Large intestine (tissue), 3 donors: ENCODE results near the gene SLC36A4. TPM values are rescaled to one million over a fixed set of nuclear protein-coding genes. Genes with fewer than 3 reads are reported as not detected.

ENCODE experiments used
- DNase-seq, 2 donors: peaks; one replicate each; pipeline versions ENCODE4 v3.0.0 to v3.0.0-alpha.2; 2013
- H3K27ac ChIP-seq: one replicate; pipeline ENCODE4 v1.5.1; 2013; ENCODE audit warnings: low read length
- H3K27me3 ChIP-seq: 2 replicates; pipeline ENCODE4 v1.6.1; 2013; ENCODE audit warnings: low read length; ENCODE audit not compliant: control insufficient read depth, insufficient read depth
- H3K36me3 ChIP-seq: 2 replicates; pipeline ENCODE4 v1.6.1; 2013; ENCODE audit warnings: low read length; ENCODE audit not compliant: control insufficient read depth, insufficient read depth
- H3K4me1 ChIP-seq: one replicate; pipeline ENCODE4 v1.6.1; 2013; ENCODE audit warnings: low read length; ENCODE audit not compliant: control insufficient read depth, insufficient read depth
- H3K4me3 ChIP-seq: one replicate; pipeline ENCODE4 v1.5.1; 2013; ENCODE audit warnings: low read length
- H3K9me3 ChIP-seq: one replicate; pipeline ENCODE4 v1.6.1; 2013; ENCODE audit warnings: mild to moderate bottlenecking, low read depth, low read length, moderate library complexity; ENCODE audit not compliant: control insufficient read depth
- WGBS: methylation state at CpG from one replicate; pipeline ENCODE4 v1.1.5; 2013; ENCODE audit warnings: low lambda C conversion rate; ENCODE audit not compliant: insufficient coverage; 5-methylcytosine and 5-hydroxymethylcytosine counted together
- polyA plus RNA-seq: library from polyadenylated mRNA; unstranded; fragments of 120-200 nt; gene quantifications from one replicate; pipeline ENCODE4 v1.2.1, GENCODE V29; 2013

The SLC36A4 gene
- polyA plus RNA-seq, 1 donor = 5.8 TPM

- no peak overlapping the region for H3K4me3 ChIP-seq
Observed at GRCh38 chr11:93166194-93166593, 31.6 kb downstream of the SLC36A4 start.

DNA sequence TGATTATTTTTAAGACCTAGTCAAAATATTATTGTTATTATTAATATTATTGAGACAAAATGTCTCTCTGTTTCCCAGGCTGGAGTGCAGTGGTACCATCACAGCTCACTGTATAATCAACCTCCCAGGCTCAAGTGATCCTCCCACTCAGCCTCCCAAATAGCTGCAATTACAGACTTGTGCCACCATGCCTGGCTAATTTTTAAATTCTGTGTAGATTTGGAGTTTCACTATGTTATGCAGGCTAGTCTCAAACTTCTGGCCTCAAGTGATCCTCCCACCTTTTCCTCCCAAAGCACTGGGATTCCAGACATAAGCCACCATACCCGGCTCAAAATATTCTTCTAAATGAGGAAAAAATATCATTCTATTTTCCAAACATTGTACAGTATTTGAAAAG lies 37.0 kb downstream of the SLC36A4 start:
- DNase-seq = no peak
- no peaks in the 10 kb centered on the region for H3K27me3 ChIP-seq

More at GRCh38 chr11:93166194-93166593, 31.6 kb downstream of the SLC36A4 start:
- H3K36me3 ChIP-seq = peaks cover 5% of the 10 kb centered on the region
- no peaks in the 10 kb centered on the region for H3K9me3 ChIP-seq
- H3K4me1 ChIP-seq = no peaks in the 10 kb centered on the region
- no peak for DNase-seq
- no peaks in the 10 kb centered on the region for H3K27me3 ChIP-seq
- H3K27ac ChIP-seq = no peak overlapping the region

GRCh38 chr11:93160156-93160555 lies 37.6 kb downstream of the SLC36A4 start:
- no peaks in the 10 kb centered on the region for H3K9me3 ChIP-seq
- no peaks in the 10 kb centered on the region for H3K4me1 ChIP-seq
- H3K27ac ChIP-seq = no peak overlapping the region
- H3K36me3 ChIP-seq = peaks cover 5% of the 10 kb centered on the region
- H3K27me3 ChIP-seq = no peaks in the 10 kb centered on the region
- no peak for DNase-seq
- no peak overlapping the region for H3K4me3 ChIP-seq

More for the DNA sequence above, 37.0 kb downstream of the SLC36A4 start:
- H3K4me3 ChIP-seq = no peak overlapping the region
- H3K36me3 ChIP-seq = peaks cover 5% of the 10 kb centered on the region
- no peaks in the 10 kb centered on the region for H3K4me1 ChIP-seq
- WGBS = 100% methylated on average over 1 of the region's 1 CpG
- H3K27ac ChIP-seq = no peak overlapping the region
- no peaks in the 10 kb centered on the region for H3K9me3 ChIP-seq

DNA sequence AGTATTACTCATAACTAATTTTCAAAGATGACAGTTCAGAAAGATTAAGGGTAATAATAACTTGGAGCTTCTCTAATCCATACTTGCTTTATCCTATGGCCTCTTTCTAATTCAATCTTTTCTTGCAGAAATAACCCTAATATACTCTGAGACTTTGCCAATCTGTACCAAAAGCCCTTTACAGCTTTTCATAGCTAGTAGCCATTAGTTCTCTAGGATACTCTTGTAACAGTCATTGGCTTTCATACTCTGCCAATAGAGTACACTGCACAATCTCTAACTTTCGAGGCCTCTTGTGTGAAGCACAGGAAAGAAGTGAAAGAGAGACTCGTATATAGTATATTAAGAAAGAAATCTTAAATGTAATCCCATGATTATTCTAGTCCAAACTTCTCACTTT lies 38.1 kb downstream of the SLC36A4 start:
- WGBS = no CpG with 5 or more reads among the region's 2 CpGs
- DNase-seq = no peak
- Histone ChIP-seq H3K36me3 (peaks cover 5% of the 10 kb centered on the region), H3K4me3 (no peak overlapping the region), H3K27me3 (no peaks in the 10 kb centered on the region), H3K4me1 (no peaks in the 10 kb centered on the region), H3K27ac (no peak overlapping the region), H3K9me3 (no peaks in the 10 kb centered on the region)

- DNase-seq = no peak
- Histone ChIP-seq H3K27me3 (no peaks in the 10 kb centered on the region), H3K4me3 (no peak overlapping the region), H3K9me3 (no peaks in the 10 kb centered on the region), H3K36me3 (no peaks in the 10 kb centered on the region), H3K27ac (no peak overlapping the region), H3K4me1 (no peaks in the 10 kb centered on the region)
- WGBS = no CpG with 5 or more reads among the region's 3 CpGs
Observed at GRCh38 chr11:93155738-93156137, 42.1 kb downstream of the SLC36A4 start.

DNA sequence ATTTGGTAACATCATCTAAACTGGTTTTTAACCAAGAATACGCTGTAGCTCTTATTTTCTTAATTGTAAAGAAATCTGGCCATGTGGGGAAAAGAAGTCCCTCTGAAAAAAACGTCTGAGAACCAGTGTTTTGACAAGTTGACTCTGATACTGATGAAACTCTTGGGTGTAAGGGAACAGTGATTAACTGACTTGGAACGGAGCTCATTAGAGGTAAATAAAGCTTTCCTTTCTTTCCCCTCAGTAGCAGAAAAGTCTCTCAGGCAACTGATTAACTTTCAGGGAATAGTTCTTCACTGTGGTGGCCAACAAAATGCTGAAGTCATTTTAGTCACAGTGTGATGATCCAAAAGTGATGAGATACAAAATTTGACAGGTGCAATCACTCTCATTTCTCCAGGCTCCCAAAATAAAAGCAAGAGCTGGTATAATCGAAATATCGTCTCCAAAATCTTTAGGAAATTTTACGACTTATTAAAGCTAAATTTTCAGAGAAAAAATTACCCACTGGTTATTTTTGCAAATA lies 52.3 kb downstream of the SLC36A4 start:
- no peaks in the 10 kb centered on the region for H3K36me3 ChIP-seq
- WGBS = 100% methylated on average over 3 of the region's 6 CpGs
- no peaks in the 10 kb centered on the region for H3K4me1 ChIP-seq
- H3K9me3 ChIP-seq = no peaks in the 10 kb centered on the region
- no peak overlapping the region for H3K4me3 ChIP-seq
- no peaks in the 10 kb centered on the region for H3K27me3 ChIP-seq
- no peak overlapping the region for H3K27ac ChIP-seq
- no peak for DNase-seq

GRCh38 chr11:93143800-93144199 lies 54.0 kb downstream of the SLC36A4 start:
- Histone ChIP-seq H3K4me3 (no peak overlapping the region), H3K27me3 (no peaks in the 10 kb centered on the region), H3K4me1 (no peaks in the 10 kb centered on the region), H3K9me3 (no peaks in the 10 kb centered on the region), H3K27ac (no peak overlapping the region), H3K36me3 (no peaks in the 10 kb centered on the region)
- no peak for DNase-seq

- Histone ChIP-seq H3K9me3 (no peaks in the 10 kb centered on the region), H3K4me3 (no peak overlapping the region), H3K27ac (no peak overlapping the region), H3K27me3 (no peaks in the 10 kb centered on the region), H3K36me3 (no peaks in the 10 kb centered on the region), H3K4me1 (no peaks in the 10 kb centered on the region)
- DNase-seq = no peak
Observed at GRCh38 chr11:93143186-93143585, 54.6 kb downstream of the SLC36A4 start.

GRCh38 chr11:93133488-93134109 lies 64.2 kb downstream of the SLC36A4 start:
- H3K27me3 ChIP-seq = no peaks in the 10 kb centered on the region
- no peak overlapping the region for H3K27ac ChIP-seq
- no peak overlapping the region for H3K4me3 ChIP-seq
- no peaks in the 10 kb centered on the region for H3K4me1 ChIP-seq
- H3K9me3 ChIP-seq = no peaks in the 10 kb centered on the region
- DNase-seq = no peak
- whole genome bisulfite sequencing = no CpG with 5 or more reads among the region's 4 CpGs
- no peaks in the 10 kb centered on the region for H3K36me3 ChIP-seq

- H3K9me3 ChIP-seq = no peaks in the 10 kb centered on the region
- H3K4me1 ChIP-seq = no peaks in the 10 kb centered on the region
- no CpG with 5 or more reads among the region's 1 CpG for WGBS
Observed at GRCh38 chr11:93132836-93133235, 65.0 kb downstream of the SLC36A4 start.

GRCh38 chr11:93131709-93132108 lies 66.1 kb downstream of the SLC36A4 start:
- no peak overlapping the region for H3K4me3 ChIP-seq
- no peaks in the 10 kb centered on the region for H3K27me3 ChIP-seq
- no peaks in the 10 kb centered on the region for H3K36me3 ChIP-seq
- H3K9me3 ChIP-seq = no peaks in the 10 kb centered on the region
- WGBS = no CpG with 5 or more reads among the region's 2 CpGs
- no peaks in the 10 kb centered on the region for H3K4me1 ChIP-seq
- H3K27ac ChIP-seq = no peak overlapping the region
- DNase-seq = no peak

More at GRCh38 chr11:93132836-93133235, 65.0 kb downstream of the SLC36A4 start:
- Histone ChIP-seq H3K27ac (no peak overlapping the region), H3K36me3 (no peaks in the 10 kb centered on the region), H3K27me3 (no peaks in the 10 kb centered on the region), H3K4me3 (no peak overlapping the region)
- no peak for DNase-seq
